ENCODE data around the gene PTGDR2.

Gene PTGDR2

DNA sequence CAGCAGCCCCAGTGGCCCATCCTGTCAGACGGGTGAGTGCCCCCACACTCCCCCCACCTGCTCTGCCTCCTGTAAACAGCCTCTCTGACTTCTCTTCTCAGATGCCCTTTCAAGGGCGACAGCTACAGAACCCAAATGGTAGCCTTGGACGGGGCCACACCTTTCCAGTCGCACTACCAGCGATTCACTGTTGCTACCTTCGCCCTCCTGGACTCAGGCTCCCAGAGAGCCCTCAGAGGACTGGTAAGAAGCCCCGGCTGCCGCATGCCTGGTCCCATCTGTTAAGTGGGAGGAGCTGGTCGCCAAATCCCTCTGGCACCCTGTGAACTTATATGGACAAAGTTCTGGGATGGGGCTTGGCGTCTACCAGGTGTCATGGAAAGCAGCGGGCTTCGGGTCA is 17.8 kb upstream of the PTGDR2 start:
- no peak for DNase-seq

DNA sequence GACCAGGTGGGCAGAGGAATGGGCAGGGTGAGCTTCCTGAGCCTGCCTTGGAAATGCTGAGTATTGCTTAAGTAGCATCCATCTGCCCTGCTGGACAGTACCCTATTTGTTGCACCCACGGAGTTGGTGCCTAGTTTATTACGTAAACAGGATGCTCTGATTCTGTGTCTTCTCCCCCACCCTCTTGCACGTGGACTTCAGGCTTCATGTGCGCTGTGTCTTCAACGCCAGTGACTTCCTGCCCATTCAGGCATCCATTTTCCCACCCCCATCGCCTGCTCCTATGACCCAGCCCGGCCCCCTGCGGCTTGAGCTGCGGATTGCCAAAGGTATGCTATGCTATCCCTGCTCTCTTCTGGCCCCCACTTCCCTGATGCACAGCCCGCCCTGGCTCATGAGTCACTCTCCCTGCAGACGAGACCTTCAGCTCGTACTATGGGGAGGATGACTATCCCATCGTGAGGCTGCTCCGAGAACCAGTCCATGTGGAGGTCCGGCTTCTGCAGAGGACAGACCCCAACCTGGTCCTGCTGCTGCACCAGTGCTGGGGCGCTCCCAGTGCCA is 17.3 kb upstream of the PTGDR2 start:
- DNase-seq: no peak

DNA sequence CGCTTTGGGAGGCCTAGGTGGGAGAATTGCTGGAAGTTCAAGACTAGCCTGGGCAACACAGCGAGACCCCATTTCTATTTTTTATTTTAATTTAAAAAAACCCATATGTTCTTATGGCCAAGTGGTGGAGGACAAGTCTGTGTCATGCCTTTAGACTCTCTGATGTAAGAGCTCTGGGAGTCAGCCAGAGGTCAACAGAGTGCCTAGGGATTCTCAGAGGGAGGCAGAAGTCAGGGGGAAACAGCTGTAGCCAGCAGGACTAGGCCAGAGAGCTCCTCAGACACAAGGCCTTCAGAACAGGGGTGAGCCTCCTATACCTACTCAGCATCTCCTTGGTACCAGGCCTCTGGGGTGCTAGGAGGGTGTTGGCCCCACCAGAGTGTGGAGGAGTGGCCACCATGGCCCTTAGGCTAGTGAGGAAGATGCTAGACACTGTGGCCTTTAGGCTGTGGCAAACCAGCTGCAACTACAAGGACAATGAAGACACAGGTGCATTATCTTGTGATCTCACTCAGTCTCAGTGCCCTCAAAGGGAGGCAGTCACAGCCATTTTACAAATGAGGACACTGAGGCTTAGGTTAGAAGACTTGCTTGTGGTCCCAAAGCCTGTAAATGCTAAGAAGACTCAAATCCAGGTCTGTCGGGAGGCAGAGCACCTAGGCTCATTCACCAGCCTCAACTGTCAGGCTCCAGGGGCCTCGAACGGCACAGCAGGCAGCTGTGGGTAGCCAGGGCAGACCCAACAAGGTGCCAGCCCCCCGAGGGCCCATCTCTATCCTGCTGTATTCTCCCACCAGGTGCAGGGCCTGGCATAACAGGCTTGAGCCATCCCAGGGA is 16.6 kb upstream of the PTGDR2 start:
- DNase-seq: no peak

DNA sequence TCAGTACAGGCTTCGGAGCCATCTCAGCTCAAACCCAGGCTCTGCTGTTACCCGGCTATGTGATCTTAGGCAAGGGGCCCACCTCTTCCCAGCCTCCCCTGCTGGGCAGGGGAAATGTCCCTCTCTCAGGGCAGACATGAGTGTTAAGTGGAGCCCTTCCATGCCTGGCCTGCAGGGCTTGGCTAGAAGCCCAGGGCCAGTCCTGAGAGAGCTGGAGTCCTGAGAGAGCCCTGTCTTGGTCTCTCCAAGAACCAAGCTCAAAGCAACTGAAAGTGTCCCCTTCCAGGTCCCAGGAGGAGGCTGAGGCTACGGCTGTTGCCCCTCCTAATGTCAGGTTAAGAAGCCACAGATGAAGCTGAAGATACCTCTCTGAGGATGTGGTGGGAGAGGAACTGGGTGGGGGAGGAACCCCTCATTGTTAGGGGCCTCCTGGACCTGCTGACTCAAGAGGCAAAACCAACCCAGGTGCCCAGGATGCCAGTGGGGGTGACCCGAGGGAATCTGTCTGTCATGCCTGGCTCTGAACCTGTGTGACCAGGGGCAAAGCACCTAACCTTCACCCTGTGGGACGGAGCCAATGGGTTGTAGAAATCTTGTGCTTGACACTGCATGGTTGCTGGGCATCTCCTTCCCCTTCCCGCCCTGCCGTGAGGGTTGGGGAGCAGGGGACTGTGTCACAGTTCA is 15.8 kb upstream of the PTGDR2 start:
- no peak for DNase-seq

DNA sequence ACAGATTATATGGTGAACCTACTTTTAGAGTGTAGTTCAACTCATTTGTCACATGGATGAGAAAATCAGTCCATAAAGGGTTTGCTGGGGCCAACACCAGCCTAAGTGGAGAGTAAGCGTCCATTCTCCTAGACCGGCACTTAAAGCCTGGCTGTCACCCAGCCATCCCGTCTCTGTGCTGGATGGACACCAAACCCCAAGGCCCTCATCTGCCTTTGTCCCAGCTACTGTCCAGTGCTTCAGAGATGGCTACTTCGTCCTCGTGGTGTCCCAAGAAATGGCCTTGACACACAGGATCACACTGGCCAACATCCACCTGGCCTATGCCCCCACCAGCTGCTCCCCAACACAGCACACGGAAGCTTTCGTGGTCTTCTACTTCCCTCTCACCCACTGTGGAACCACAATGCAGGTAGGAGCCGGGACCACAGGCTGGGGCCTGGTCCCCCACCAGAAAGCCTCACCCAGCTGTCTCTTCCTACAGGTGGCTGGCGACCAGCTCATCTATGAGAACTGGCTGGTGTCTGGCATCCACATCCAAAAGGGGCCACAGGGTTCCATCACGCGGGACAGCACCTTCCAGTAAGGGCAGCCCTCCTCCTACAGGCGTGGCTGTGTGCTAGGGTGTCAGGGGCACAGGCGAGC is 15.1 kb upstream of the PTGDR2 start:
- no peak for DNase-seq

DNA sequence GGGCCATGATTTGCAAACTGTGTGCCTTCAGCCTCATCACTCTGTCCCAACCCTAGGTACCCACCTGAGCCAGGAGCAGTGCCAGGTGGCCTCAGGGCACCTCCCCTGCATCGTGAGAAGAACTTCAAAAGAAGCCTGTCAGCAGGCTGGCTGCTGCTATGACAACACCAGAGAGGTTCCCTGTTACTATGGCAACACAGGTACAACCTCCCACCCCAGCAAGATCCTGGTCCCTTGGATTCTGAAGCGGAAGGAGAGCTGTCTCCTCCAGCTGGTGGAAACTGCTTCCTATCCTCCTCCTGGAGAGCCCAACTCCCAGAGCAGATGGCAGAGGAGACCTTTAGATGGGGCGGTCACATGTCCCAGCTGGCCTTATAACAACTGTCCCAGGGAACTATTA is 14.5 kb upstream of the PTGDR2 start:
- DNase-seq: no peak

DNA sequence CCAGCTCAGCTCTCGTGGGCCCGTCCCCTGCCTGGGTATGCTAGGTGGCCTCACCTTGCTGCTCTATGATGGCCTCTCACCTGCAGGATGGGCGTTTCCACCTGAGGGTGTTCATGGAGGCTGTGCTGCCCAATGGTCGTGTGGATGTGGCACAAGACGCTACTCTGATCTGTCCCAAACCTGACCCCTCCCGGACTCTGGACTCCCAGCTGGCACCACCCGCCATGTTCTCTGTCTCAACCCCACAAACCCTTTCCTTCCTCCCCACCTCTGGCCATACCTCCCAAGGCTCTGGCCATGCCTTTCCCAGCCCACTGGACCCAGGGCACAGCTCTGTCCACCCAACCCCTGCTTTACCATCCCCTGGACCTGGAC is 13.7 kb upstream of the PTGDR2 start:
- no peak for DNase-seq

DNA sequence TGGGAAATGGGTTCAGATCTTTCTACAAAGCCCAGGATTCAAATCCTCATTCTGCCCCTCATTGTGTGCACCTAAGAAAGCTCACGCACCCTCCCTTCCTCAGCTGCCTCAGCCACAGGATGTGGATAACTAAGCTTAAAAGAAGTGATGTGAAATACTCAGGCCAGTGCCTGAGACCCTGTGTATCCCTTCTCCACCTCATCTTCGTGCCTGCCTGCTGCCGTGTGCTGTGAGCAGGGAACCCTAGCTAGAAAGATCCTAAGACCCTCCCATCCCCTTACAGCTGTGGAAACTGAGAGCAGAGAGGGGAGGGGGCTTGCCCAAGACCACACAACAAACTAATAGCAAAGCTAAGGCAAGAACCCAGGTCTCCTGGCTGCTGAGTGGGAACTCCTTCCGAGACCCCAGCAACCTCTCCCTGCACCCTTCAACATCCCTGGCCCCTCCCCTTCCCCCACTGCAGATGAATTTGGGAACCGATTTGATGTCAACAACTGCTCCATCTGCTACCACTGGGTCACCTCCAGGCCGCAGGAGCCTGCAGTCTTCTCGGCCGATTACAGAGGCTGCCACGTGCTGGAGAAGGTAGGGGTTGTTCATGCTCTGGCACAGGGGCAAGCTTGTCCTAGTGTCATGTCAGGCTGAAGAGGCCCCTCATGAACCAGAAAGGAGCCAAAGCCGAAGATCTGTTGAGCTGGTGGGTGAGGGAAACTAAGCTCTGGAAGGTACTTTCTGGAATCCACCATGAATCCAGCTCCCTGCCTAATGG is 13.1 kb upstream of the PTGDR2 start:
- no peak for DNase-seq

DNA sequence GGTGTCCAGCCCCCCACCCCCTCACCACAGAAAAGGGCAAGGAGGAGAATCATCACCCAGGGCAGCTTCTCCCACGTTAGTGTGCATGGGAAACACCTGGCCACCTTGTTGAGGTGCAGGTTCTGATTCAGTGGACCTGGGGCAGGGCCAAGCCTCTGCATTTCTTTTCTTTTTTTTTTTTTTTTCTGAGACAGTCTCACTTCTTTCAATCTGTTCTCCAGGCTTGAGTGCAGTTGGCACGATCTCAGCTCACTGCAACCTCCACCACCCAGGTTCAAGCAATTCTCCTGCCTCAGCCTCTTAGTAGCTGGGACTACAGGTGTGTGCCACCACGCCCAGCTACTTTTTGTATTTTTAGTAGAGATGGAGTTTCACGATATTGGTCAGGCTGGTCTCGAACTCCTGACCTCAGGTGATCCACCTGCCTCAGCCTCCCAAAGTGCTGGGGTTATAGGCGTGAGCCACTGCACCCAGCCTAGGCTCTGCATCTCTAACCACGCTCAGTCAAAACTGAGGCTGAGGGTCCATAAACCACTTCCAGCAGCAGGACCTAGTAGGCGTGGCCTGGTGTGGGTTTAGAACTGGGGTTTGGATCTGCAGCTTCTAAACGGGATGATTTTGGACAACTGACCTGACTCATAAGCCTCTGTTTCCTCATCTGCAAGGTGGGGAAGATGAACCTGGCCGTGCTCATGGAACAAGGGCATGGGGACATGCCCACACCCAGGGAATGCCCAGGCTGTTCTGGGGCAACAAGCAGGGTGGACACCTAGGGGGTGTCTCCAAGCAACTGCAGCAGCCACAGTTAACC is 12.3 kb upstream of the PTGDR2 start:
- DNase-seq: no peak

DNA sequence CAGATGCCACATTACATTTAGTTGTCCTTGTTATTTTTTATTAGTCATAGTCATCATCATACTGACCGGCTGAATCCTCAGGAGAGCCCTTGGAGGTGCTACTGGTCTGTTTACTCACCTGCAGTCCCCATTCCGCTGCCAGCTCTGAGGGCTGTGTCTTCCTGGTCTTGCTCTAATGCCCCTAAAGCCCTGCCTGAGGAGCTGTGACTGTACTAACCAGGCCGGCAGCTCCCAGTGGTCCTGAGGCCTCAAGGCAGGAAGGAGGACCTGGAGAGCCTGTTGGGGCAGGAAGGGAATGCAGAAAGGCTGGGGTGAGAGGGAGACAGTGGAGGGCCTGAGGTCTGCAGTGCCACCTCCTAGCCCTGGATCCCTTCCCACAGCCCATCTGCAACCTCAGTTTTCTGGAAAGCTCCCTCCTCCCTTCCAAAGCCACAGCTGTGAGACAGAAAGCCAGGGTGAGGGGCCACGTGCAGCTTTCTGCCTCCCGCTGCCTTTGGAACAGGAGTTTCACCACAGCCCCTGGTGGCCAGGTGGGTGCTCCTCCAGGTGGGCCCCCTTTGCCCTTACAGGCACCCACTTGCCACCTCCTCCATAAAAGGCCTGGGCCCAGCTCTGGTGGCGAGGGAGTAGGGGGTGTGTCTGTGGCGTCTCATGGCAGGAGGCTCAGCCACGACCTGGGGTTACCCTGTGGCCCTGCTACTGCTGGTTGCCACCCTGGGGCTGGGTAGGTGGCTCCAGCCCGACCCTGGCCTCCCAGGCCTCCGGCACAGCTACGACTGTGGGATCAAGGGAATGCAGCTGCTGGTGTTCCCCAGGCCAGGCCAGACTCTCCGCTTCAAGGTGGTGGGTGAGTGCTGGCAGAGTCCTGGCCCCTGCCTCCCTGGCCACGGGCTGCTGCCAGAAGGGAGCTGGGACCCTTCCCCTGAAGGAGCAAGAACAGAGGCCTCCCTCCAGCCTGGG is 11.4 kb upstream of the PTGDR2 start, which contains the start of gene ZP1:
Gene ZP1, plus strand, starts transcription at position 632 of the 960 bp plus-strand sequence. Its CDS starts 20 bp downstream, at position 652.
- no peak for DNase-seq

DNA sequence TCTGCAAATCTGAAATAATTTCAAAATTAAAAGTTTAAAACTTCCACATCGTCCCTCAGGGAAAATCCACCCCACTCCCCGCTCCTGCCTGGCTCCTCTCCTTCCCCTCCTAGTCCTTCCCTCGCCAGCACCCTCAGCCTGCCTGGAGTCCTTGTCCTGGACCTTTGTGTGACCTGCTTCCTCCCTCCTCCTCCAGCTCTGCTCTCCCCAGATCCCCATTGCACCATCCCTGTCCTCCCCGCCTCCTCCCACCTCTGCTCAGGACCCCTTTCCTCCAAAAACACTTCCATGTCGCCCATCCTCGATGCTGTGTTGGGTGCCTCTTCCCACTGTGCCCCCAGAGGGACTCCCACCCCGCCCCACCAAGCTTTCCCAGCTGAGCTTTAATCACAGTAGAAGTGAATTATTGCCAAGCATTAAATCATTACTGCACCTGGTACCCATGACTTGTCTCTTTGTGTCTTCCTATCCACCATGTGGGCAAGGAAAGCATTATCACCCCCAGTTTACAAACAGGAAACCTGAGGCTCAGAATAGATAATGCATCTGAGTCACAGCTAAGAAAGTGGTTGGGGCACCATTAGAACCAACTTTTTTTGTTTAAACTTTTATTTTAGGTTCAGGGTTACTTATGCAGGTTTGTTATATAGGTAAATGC is 9.2 kb upstream of the PTGDR2 start:
- DNase-seq: no peak

DNA sequence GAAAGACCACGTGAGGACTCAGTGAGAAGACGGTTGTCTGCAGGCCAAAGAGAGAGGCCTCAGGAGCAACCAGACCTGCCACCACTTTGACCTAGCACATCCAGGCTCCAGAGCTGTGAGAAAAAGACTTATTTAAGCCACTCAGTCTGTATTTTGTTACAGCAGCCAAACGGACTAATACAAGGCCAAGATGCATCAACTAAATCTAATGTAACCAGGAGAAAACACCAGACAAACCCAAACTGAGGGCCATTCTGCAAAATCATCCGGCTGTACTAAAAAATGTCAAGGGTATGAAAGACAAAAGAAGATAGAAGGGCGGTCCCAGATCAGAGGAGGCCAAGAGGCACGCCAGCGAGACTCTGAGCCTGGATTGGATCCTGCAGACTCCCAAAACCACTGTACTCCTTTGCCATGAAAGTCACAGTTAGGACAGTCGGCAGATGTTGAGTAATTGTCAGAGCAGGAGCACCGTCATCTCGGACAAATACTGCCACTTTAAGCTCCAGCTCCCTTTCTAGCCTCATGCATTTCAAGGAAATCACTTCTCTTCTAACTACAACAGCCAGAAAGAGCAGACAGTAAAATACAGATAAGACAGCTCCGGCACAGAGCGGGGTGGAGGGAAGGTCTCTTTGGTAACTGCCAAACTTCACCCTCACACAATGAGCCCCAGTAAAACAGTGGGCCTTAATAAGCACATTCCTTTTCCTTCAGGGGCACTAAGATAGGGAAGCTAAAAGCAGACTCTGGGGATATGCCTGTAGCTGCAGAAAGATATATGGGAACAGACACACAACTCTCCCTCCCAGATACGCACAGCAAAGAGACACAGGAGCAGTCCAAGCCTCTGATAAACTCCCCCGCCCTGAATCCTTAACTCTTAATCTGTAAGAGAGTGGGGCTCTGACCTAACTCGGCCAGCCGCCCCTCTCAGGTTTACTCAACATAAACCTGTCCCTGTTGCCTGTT is 8.1 kb upstream of the PTGDR2 start:
- no peak for DNase-seq

DNA sequence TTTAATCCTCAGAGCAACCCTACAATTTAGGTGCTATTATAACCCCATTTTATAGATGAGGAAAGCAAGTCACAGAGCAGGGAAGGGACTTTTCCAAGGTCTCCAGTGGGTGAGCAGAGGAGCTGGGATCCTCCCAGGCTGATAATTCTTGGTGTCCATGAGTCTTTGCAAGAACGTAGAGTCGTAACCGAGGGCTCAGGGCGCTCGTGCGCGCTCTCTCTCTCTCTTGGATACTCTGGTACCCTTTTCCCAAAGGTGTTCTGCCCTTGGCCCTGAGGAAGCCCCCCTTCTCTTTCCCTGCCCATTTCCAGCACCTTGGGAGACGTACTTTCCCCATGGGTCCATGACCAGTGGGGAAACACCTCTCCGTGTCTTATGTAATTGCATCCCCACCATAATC is 6.4 kb upstream of the PTGDR2 start:
- no peak for DNase-seq

DNA sequence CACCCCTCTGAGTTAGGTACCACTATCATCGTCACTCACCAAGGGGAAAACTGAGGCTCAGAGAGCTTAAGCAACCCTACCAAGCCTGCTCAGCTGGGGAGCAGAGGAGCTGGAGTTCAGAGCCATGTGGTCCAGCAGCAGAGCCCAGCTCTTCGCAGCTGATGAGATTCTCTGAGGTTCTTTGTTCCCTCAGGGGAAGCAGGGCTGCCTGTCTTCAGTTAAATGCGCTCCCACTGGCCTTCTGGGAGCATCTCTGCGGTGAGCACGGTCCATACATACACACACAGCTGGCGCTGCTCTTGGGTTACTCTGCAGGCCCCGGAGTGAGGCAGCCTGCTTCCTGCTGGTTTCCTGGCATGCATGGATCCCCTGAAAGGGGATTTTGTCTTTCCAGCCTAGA is 5.2 kb upstream of the PTGDR2 start:
- no peak for DNase-seq

DNA sequence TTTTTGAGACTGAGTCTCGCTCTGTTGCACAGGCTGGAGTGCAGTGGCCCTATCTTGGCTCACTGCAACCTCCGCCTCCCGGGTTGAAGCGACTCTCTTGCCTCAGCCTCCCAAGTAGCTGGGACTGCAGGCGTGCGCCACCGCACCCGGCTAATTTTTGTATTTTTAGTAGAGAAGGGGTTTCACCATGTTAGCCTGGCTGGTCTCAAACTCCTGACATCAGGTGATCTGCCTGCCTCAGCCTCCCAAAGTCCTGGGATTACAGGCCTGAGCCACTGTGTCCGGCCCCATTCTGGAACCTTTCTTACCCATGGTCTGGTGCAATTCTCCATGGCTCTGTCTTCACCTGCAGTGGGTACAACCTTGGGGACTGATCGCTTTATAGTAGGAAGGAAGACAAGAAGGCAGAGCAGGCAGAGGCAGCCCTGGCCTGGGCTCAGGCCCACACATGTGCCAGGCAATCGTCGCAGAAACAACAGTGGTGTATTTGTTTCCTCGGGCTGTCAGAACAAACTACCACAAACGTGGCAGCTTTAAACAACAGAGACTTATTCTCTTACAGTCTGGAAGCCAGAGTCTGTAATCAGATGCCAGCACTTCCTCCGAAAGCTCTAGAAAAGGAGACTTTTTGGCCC is 4.0 kb upstream of the PTGDR2 start:
- no peak for DNase-seq

DNA sequence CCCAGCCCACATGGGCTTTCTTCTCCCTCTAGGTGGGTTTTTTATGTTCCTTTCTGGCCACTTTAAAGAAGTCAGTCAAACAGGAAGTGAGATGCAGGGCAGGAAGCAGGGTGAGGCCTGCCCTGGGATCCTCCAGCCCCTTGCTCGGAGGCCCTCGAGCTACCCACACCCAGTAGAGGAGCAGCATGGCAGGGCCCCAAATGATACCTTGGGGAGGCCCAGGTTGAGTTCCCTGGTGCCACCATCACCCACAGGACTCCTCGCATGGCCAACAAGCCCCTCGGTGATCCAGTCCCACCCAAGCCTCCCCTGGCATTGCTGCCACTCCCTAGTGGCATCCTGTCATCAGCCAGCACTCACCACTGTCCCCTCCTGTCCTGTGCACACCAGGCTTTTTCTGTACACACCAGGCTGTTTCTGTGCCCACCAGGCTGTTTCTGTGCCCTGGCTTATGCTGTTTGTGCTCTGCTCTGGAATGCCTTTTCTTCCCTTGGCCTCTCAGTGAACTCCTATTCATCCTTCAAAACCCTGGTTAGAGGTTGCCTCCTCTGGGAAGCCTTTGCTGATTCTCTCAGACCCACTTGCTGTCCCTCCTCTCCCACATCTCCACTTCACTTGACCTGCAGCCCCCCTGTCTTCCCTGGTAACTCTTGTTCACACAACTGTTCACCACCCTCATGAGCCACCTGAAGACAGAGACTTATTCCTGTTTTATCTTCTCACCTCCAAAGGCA is 3.1 kb upstream of the PTGDR2 start:
- no peak for DNase-seq

DNA sequence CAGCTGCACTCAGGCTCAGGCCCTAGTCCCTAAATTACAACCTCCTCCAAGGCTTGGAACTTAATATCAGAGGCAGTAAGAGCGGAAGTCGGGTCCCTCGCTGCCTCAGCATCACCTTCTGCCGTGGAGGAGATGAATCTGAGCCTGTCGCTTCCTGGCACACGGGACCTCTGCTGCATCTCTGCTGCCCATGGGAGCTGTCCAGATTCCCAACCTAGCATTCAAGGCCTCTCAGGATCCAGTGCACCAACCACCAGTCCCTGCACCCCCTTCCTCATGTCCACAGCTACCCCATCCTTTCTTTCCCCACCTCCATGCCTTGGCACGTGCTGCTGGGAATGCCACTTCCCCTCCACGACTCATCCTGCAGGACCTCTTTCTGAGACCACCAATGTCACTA is 2.5 kb upstream of the PTGDR2 start:
- DNase-seq: no peak

Measured in activated effector memory CD4-positive, alpha-beta T cell treated with Interleukin-2 at 50 U/mL for 16 hours (primary cell).